Measurements from ENCODE around the gene LRTM2.
"Not testable (repeated sequence)": the region's sequence is repeated elsewhere in the genome, so short reads cannot be mapped to it uniquely, and the experiment has no call there.

Gene LRTM2

GRCh38 chr12:1812650-1813302 lies 7.6 kb upstream of the LRTM2 start:
- DNase-seq, result no peak

GRCh38 chr12:1814266-1814665 lies 6.1 kb upstream of the LRTM2 start:
- DNase-seq, result no peak

DNA sequence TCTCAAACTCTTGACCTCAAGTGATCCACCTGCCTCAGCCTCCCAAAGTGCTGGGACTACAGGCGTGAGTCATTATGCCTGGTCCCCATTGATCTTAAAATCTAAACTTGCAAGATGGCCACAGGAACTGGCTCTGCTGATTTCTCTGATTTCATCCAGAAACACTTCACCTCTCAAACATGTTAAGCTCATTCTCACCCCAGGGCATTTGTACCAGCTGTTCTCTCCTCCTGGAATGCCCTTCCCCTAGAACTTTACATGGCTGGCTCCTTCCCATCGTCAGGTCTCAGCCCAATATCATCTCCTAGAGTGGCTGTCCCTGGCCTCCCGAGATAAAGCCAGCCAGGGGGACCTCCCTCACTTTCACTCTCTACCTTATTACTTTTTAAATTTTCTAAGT lies 5.3 kb upstream of the LRTM2 start:
- DNase-seq, result no peak

DNA sequence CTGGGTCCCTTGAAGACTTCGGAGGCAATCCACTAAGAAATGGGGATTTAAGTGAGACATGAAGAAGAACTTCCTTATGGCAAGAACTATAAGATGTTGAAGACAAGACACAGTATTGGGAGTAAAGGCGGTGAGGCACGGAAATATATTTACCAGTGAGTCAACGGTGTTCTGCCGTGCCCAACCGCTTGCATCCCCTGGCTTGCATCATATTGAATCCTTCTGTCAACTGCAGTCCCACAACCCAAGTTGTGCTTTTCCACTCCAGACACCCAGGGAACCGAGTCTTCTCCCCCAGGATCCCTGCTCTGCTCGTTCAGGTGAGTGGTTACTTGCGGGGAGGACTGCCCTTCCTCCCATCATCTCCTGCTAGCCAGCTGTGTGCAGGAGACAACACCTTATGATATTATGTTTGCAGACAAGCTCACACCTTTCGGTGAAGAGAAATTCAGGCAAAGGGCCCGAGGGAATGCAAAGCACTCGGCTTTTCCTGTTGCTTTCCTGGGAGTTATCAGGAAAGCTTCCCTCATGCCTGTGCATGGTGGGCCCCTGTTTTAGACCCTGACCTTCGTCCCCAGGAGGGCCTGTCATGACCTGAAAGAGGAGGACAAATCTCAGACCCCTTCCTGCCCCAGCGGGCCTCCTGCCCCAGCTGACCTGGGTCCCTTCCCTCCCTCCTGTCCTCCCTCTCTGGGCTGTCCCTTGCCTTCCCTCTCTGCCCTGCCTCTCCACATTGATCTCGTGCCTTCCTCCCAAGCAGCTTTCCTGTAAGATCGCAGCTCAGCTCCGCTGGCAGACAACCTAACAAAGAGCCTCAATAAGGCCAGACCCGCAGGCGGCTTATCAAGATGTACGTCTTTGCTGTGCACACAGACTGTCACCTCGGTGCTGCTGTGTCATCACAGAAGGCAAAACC lies 4.3 kb upstream of the LRTM2 start:
- no peak for DNase-seq

DNA sequence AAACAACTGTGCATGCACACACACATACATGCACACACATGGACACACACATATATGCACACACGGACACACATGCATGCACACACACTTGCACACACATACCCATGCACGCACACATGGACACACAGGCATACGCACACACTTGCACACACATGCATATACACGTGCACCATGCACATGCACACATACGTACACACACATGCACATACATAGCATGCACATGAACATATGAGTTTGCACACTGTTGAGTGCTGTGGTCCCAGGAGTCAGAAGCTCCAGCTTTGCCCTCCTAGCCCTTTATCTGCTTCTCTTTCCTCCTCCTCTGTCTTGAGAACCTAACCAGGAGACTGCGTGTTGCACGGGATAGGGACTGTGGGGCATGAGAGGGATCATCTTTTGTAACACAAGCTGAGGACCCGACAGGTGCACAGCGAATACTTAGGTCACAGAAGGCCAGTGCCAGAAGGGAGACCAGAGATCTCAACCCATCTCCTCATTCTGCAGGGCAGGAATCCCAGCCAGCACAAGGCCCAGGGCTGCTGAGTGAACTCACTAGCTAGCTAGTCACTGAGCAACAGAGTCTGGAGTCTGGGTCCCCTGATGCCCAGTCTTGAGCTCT lies 3.5 kb upstream of the LRTM2 start:
- DNase-seq, result no peak

- DNase-seq, result not testable (repeated sequence)
Observed at GRCh38 chr12:1817928-1818327, 2.4 kb upstream of the LRTM2 start.

DNA sequence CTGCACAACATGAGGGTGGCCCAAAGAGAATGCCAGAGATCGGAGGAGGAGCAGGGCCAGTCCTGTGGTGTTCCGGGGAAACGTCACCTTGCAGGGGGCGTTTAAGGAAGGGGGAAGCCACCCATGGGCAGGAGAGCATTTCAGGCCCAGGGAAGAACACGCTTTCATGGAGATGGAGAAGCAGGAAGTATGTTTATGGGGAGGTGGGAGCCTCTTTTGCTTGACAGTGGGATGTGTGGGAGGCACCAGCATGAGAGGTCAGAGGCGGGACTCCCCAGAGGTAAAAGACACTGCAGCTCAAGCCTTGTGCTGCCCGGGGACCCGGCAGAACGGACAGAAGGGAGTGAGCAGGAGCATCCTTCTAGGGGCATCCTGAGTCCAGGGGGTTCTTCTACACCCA lies 1.3 kb upstream of the LRTM2 start:
- no peak for DNase-seq

DNA sequence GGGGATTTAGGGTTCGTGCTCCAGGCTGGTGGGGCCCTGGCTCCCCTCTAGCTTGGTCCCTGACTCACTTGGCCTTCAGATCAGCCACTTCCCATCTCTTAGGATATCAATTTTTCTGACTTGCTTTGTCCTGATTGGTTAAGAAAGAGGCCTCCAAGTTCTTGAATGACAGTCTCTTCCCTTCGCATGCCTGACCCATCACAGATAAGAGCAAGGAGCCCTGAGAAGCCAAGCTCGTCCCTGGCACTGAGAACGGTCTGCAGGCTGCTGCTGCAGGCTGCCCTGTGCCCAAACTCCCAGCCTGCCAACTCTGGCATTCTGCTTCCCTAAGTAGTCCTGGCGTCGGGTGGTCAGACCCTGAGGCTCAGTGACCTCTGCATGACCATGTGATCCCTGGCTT lies 794 bp upstream of the LRTM2 start:
- no peak for DNase-seq

- DNase-seq, result no peak
Observed at GRCh38 chr12:1820896-1821291, 529 bp downstream of the LRTM2 start.

- no peak for DNase-seq
Observed at GRCh38 chr12:1821805-1822204, 1.4 kb downstream of the LRTM2 start.

DNA sequence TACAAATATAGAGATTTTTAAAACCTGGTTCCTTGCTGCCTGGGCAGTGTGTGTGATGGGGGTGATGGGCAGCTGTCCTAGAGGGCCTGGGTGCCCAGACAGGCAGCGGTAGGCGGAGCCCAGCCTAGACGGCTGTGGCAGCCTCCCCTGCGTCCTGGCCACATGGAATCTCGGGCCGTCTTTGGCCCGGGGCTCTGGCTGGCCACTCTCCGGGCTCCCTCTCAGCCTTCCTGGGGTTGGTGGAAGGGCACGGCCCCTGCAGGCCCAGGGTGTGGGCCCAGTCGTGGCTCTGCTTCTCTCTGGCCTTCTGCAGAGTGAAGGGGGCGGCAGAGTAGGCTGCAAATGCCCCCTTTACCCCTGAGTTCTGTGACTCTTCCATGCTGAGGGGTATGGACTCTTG lies 2.3 kb downstream of the LRTM2 start:
- DNase-seq, result no peak

- DNase-seq, result no peak
Observed at GRCh38 chr12:1823237-1823636, 2.9 kb downstream of the LRTM2 start.

- DNase-seq, result no peak
Observed at GRCh38 chr12:1825382-1826102, 5.2 kb downstream of the LRTM2 start.

GRCh38 chr12:1826401-1826800 lies 6.0 kb downstream of the LRTM2 start:
- no peak for DNase-seq

DNA sequence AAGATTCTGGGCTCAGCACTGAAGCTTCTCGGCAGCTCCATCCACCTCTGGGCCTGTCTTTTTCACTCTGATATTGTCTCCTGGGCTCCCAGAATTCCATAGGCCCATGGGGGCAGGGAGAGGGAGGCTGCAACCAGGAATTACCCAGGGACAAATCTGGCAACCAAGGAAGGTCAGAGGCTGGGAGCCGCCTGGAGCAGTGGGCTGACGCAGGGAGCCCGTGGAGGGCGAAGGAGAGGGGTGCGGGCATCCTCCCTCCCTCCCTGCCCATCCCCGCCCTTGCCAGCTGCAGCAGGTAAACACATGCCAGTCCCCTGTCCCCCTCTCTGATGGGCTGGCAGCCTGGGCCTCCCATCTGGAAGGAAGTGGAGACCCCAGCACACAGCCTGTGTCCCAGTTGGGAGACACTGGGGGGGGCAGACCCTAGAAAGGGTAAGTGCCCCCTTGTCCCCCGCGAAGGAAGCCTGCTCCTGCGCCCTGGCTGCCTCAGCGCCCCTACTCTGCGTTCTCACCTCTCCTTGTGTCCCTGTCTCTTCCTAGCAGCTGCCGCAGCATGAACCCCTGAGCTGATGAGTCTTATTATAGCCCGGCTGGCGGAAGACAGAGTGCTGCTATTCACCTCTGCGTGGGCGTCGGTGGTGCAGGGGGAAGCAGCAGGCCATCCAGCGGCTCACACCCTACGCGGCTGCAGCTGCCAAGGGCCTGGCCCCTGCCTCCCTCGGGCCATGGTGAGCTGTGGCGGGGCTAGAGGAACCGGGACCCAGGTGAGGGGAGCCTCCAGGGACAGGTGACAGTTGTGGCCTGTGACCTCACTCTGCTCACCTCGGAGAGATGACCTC lies 6.7 kb downstream of the LRTM2 start:
- no peak for DNase-seq

GRCh38 chr12:1827826-1828805 lies 7.8 kb downstream of the LRTM2 start:
- no peak for DNase-seq

DNA sequence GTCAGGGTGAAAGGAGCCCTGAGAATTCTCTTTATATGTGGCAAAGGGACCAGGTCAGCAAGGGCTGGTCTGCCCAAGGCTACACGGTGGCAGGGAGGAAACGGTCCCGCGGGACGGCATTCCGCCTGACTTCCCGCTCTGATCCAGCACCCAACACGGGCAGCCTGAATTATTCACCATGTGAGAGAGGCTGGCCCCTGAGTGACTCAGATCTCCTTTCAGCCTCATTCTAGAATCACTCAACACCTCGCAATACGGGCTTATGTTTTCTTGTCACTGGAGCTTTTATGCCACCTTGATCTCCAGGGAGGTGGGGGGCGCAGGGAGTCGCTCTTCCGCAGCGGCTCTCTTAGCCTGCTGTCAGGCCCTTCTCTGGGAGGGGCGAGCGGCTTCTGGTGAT lies 8.5 kb downstream of the LRTM2 start:
- no peak for DNase-seq

DNA sequence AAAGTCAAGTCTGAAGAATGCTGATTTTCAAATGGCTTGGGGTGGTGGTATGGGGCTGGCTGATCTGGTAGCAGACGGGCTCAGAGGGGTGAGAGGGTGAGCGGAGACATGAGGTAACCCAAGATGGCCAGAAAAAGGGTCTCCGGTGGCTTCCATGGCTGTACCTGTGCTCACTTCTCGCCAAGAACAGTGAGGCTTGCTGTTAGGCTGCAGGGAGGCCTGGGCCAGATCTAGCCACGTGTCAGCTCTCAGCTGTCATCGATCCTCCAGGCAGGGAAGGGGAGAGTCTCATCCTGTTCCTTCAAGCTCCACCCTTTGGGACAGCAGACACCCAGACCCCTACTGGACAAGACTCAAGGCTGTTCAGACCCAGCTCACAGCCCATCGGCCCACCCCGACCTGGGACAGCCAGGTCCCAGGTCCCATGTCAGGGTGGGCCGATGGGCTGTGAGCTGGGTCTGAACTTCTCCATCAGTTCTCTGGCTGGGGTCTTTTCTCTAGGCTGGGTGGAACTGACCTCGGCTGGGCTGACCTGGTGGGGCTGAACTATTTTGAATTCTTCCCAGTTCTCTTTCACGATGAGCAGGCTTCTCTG lies 9.0 kb downstream of the LRTM2 start:
- no peak for DNase-seq

- DNase-seq, result no peak
Observed at GRCh38 chr12:1830401-1830845, 10.1 kb downstream of the LRTM2 start.

Measured in NCI-H510A treated with DMSO at 0.1 percent for 48 hours (cell line).